OCI-LY7 (cell line): Measurements from ENCODE around the gene B3GAT3. TPM values are rescaled to one million over a fixed set of nuclear protein-coding genes. Genes with fewer than 3 reads are reported as not detected.

Experiments used
- BruUV-seq: library from RNA; stranded (reverse); fragments of 400-500 nt; replicated peaks from 2 replicates; lab custom pipeline; 2021; lab: Mats Ljungman, UMichigan
- CTCF ChIA-PET: fragments of 300-600 bp; sonication (Branson Sonifier 250); formaldehyde crosslinking; loops from one replicate; lab custom pipeline; 2022; ENCODE audit warnings: antibody characterized with exemption; ENCODE audit not compliant: unreplicated experiment; lab: Charles Lee
- POLR2A ChIA-PET: fragments of 300-600 bp; sonication (Branson Sonifier 250); formaldehyde crosslinking; loops from one replicate; lab custom pipeline; 2022; ENCODE audit warnings: antibody characterized with exemption; lab: Charles Lee
- DNase-seq: peaks from one replicate; pipeline ENCODE4 v3.0.0-alpha.2; 2015; ENCODE audit warnings: low spot score
- H2AFZ ChIP-seq: fragments of 200-600 bp; sonication (generic), shearing (Covaris generic); 2 replicates; pipeline ENCODE4 v1.6.1; 2014; ENCODE audit warnings: mild to moderate bottlenecking, antibody characterized with exemption, low read length, moderate library complexity
- H3K27ac ChIP-seq: fragments of 200-600 bp; sonication (generic); 2 replicates; pipeline ENCODE4 v1.5.1; 2014; ENCODE audit warnings: mixed run types, low read depth, mild to moderate bottlenecking, moderate library complexity, low read length, inconsistent platforms; ENCODE audit not compliant: poor library complexity, severe bottlenecking
- H3K36me3 ChIP-seq: fragments of 200-600 bp; sonication (generic); 2 replicates; pipeline ENCODE4 v1.6.1; 2014; ENCODE audit warnings: mild to moderate bottlenecking, antibody characterized with exemption, low read length, moderate library complexity, mixed read lengths; ENCODE audit not compliant: insufficient read depth
- H3K4me1 ChIP-seq: fragments of 200-600 bp; sonication (generic); 2 replicates; pipeline ENCODE4 v1.5.1; 2014; ENCODE audit warnings: mild to moderate bottlenecking, low read length; ENCODE audit not compliant: insufficient read depth, poor library complexity, severe bottlenecking
- H3K4me2 ChIP-seq: fragments of 200-600 bp; sonication (generic); 2 replicates; pipeline ENCODE4 v1.6.1; 2014; ENCODE audit warnings: mild to moderate bottlenecking, low read length
- H3K4me3 ChIP-seq: fragments of 200-600 bp; sonication (generic); 2 replicates; pipeline ENCODE4 v1.5.1; 2014; ENCODE audit warnings: mild to moderate bottlenecking, low read depth, low read length; ENCODE audit not compliant: poor library complexity, severe bottlenecking
- H3K79me2 ChIP-seq: fragments of 200-600 bp; sonication (generic); 2 replicates; pipeline ENCODE4 v1.6.1; 2016; ENCODE audit warnings: low read depth, mild to moderate bottlenecking, low read length, moderate library complexity, mixed read lengths; ENCODE audit not compliant: insufficient read depth
- H3K9me2 ChIP-seq: fragments of 200-600 bp; sonication (generic); 2 replicates; pipeline ENCODE4 v1.6.1; 2016; ENCODE audit warnings: mild to moderate bottlenecking, low read length, mixed read lengths; ENCODE audit not compliant: insufficient read depth
- H3K9me3 ChIP-seq: fragments of 200-600 bp; sonication (generic); 2 replicates; pipeline ENCODE4 v1.6.1; 2014; ENCODE audit warnings: mild to moderate bottlenecking, mixed run types, low read length, mixed read lengths
- H4K20me1 ChIP-seq: fragments of 200-600 bp; sonication (generic); 2 replicates; pipeline ENCODE4 v1.6.1; 2014; ENCODE audit warnings: mild to moderate bottlenecking, antibody characterized with exemption, low read length, moderate library complexity, mixed read lengths; ENCODE audit not compliant: insufficient read depth
- CTCF ChIP-seq: fragments of 200-600 bp; sonication (generic); conservative IDR thresholded peaks from 2 replicates; pipeline ENCODE4 v1.5.1; 2014; ENCODE audit warnings: mild to moderate bottlenecking, antibody characterized with exemption, low read length, moderate library complexity, mixed read lengths
- EZH2phosphoT487 ChIP-seq: fragments of 200-600 bp; sonication (generic); IDR thresholded peaks from 2 replicates; pipeline ENCODE4 v1.6.1; 2018; ENCODE audit warnings: low read depth, borderline replicate concordance, mild to moderate bottlenecking, mixed run types, antibody characterized with exemption, low read length, moderate library complexity, mixed read lengths
- intact Hi-C: fragments of 100-400 bp; cut with micrococcal nuclease; formaldehyde crosslinking; loops from one replicate; pipeline ENCODE4 v1.10.0; 2022; ENCODE audit not compliant: unreplicated experiment
- total RNA-seq, 2 experiments: library from RNA; depleted of rRNA in 1 of 2; stranded (reverse); fragments of >200 nt in 1 of 2; shearing (Covaris generic) in 1 of 2; gene quantifications; 2 replicates each; pipeline ENCODE4 v1.2.3, GENCODE V29; 2014 to 2022

The B3GAT3 gene
- total RNA-seq, 2 experiments from 2014 or later: 71.3 to 74.3 TPM

GRCh38 chr11:62605467-62605866 lies 16.3 kb downstream of the B3GAT3 start:
- peaks cover 10% of the 10 kb centered on the region for H3K79me2 ChIP-seq
- H3K9me2 ChIP-seq: no peaks in the 10 kb centered on the region
- peaks cover 27% of the 10 kb centered on the region for H3K4me1 ChIP-seq
- TF ChIP-seq CTCF: no peak
- no peak for TF ChIP-seq EZH2phosphoT487
- no TSS peak for BruUV-seq
- no peak overlapping the region for H2AFZ ChIP-seq
- no peaks in the 10 kb centered on the region for H3K9me3 ChIP-seq
- H3K36me3 ChIP-seq: peaks cover 61% of the 10 kb centered on the region
- intact Hi-C loops: no loop called here
- H4K20me1 ChIP-seq: no peaks in the 10 kb centered on the region
- H3K4me3 ChIP-seq: no peak overlapping the region
- DNase-seq: no peak
- no peak overlapping the region for H3K27ac ChIP-seq
- no peak overlapping the region for H3K4me2 ChIP-seq
- ChIA-PET CTCF (no interaction called here), POLR2A (no interaction called here)

- H3K36me3 ChIP-seq: peaks cover 69% of the 10 kb centered on the region
- H3K4me3 ChIP-seq: no peak overlapping the region
- ChIA-PET POLR2A (interaction anchor here (0.6 to 1.6 kb wide), 2 partner anchors 12 to 595 kb away, joined by 4 to 5 read pairs; no protein-coding TSS in a partner anchor), CTCF (no interaction called here)
- H3K9me3 ChIP-seq: no peaks in the 10 kb centered on the region
- peaks cover 18% of the 10 kb centered on the region for H3K79me2 ChIP-seq
- H3K4me2 ChIP-seq: no peak overlapping the region
- H3K9me2 ChIP-seq: no peaks in the 10 kb centered on the region
- no peaks in the 10 kb centered on the region for H4K20me1 ChIP-seq
- H3K4me1 ChIP-seq: peaks cover 30% of the 10 kb centered on the region
- DNase-seq: no peak
- TF ChIP-seq EZH2phosphoT487: no peak
- TF ChIP-seq CTCF: no peak
- H3K27ac ChIP-seq: no peak overlapping the region
- intact Hi-C loops: no loop called here
- H2AFZ ChIP-seq: no peak overlapping the region
- BruUV-seq: no TSS peak
Observed at GRCh38 chr11:62604460-62605120, 17.2 kb downstream of the B3GAT3 start.

GRCh38 chr11:62603776-62604299 lies 17.9 kb downstream of the B3GAT3 start:
- no TSS peak for BruUV-seq
- Histone ChIP-seq H3K9me2 (no peaks in the 10 kb centered on the region), H2AFZ (no peak overlapping the region), H3K4me3 (no peak overlapping the region), H3K79me2 (peaks cover 24% of the 10 kb centered on the region), H3K4me1 (peaks cover 36% of the 10 kb centered on the region), H4K20me1 (peaks cover 1% of the 10 kb centered on the region; the same call in 1 of the 2 replicates), H3K9me3 (no peaks in the 10 kb centered on the region), H3K27ac (no peak overlapping the region), H3K36me3 (peaks cover 74% of the 10 kb centered on the region), H3K4me2 (no peak overlapping the region)
- TF ChIP-seq EZH2phosphoT487 (no peak), CTCF (no peak)
- POLR2A ChIA-PET: interaction anchor here (0.6 to 1.6 kb wide), 2 partner anchors 12 to 594 kb away, joined by 4 to 5 read pairs; no protein-coding TSS in a partner anchor
- intact Hi-C loops: no loop called here
- no peak for DNase-seq
- CTCF ChIA-PET: no interaction called here
